ENCODE measurements around the gene PRPH2.
A peak's percentile ranks its signal among the peaks of the same experiment; 100 is the strongest.
"Not testable (repeated sequence)": the region's sequence is repeated elsewhere in the genome, so short reads cannot be mapped to it uniquely, and the experiment has no call there.

The PRPH2 gene

DNA sequence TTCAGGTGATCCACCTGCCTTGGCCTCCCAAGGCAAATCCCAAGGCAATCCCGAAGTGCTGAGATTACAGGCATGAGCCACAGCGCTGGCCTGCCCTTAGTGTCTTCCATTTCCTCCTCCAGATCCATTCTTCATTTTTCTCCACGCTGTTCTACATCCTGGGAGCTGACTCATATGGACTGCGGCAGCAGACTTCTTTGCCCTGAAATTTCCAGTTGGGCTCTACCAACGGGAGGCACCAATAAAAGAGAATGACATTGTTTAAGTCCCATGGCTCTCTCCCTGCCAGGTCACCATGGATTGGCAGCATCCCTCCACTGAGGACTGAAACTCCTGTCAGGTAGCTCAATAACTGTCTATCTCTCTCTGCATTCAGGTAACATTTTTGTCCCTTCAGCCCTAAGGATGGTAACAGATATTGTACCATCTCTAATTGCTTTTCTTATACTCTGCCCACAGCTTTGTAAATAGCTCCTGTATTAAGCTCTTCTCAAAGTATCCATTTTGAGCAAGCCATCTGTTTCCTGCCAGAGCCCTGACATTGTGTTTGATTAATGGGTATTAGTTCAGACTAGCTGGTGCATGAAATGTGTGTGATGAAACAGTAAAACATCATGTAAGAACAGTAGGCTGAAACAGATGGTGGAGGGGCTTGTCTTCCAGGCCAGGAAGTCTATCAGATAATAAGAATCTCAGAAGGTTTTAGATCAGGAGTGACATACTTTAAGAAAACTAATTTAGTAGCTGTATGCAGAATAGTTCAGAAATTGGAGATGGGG lies 19.9 kb upstream of the PRPH2 start:
- DNase-seq (ENCODE audit: low spot score) = no peak

DNA sequence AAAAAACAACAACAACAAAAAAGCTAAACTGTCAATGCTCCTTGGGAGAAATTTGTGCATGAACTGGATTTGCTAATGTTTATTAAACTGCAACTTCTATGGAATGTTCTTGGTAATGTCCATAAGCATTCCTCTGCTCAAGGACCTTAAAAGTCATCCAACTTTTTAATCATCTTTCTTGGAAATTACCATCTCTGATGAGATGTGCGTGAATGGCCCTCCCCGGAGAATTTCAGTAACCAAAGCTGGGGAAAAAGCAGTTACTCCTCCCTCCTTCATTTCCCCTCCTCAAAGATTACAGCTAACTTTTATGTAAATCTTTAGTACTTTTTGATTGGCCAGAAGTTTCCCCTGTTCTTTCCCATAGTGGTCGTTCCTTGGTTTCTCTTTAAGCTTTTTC lies 18.3 kb upstream of the PRPH2 start:
- no peak for DNase-seq (ENCODE audit: low spot score)

- no peak for DNase-seq (ENCODE audit: low spot score)
These were observed 13.6 kb upstream of the PRPH2 start for GRCh38 chr6:42735976-42736375.

GRCh38 chr6:42733867-42734481 lies 11.6 kb upstream of the PRPH2 start:
- DNase-seq (ENCODE audit: low spot score) = not testable (repeated sequence)

- DNase-seq (ENCODE audit: low spot score) = peak; percentile 36
These were observed 7.3 kb upstream of the PRPH2 start for GRCh38 chr6:42729731-42730130.

- DNase-seq (ENCODE audit: low spot score) = peak; percentile 31
These were observed 5.2 kb upstream of the PRPH2 start for GRCh38 chr6:42727627-42728026.

GRCh38 chr6:42727087-42727611 lies 4.8 kb upstream of the PRPH2 start:
- peak; percentile 47 for DNase-seq (ENCODE audit: low spot score)

- peak; percentile 87 for DNase-seq (ENCODE audit: low spot score)
These were observed 4.2 kb upstream of the PRPH2 start for GRCh38 chr6:42726485-42727086.

GRCh38 chr6:42726026-42726425 lies 3.6 kb upstream of the PRPH2 start:
- no peak for DNase-seq (ENCODE audit: low spot score)

DNA sequence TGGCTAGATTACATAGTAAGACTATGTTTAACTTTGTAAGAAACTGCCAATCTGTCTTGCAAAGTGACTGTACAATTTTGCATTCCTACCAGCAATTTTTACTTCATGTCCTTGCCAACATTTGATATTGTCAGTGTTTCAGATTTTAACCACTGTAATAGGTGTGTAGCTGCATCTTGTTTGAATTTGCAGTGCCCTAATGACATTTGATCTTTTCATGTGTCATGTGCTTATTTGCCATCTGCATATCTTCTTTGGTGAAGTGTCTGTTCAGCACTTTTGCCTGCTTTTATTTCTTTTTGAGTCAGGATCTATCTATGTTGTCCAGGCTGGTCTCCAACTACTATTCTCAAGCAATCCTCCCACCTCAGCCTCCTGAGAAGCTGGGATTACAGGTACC lies 2.4 kb upstream of the PRPH2 start:
- no peak for DNase-seq (ENCODE audit: low spot score)

DNA sequence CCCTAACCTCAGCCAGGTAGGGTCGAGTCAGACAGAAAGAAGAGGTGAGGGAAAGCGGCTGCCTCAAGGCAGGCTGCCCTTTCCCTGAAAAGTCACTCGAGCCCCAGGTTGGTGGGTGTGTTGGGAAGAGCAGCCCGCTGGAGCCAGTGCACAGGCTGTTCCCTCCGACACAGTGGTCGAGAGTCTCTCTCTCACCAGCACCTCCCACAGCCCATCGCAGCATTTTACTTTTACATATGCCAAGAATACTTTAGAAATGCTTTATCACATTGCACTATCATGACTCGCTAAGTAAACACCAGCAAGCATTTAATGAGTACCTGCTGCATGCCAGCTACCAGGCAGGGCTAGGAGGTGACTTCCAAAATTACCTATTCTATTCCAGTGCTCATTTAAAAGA lies 1.7 kb downstream of the PRPH2 start:
- peak; percentile 16 for DNase-seq (ENCODE audit: low spot score)

GRCh38 chr6:42715871-42716270 lies 6.5 kb downstream of the PRPH2 start:
- no peak for DNase-seq (ENCODE audit: low spot score)

GRCh38 chr6:42714098-42714761 lies 8.2 kb downstream of the PRPH2 start:
- no peak for DNase-seq (ENCODE audit: low spot score)

- DNase-seq (ENCODE audit: low spot score) = no peak
These were observed 10.5 kb downstream of the PRPH2 start for GRCh38 chr6:42711930-42712329.

DNA sequence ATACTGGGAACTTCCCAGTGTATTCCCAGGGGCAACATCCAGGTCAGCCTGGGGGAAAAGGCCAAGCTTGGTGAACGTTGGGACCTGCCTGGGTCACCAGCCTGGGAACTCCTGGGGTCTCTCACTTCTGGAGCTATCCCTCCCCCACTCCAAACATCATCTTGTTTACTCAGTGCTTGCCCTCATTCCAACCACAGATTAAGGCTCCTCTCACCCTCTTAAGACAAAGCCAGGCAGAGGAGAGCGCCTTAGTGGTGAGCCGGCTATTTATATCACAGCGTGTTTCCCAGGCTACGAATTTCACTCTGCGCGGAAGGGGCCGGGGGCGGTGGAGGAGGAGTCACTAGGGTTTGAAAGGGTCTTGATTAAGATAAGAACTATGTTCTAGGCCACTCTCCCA lies 12.1 kb downstream of the PRPH2 start:
- DNase-seq (ENCODE audit: low spot score) = no peak

DNA sequence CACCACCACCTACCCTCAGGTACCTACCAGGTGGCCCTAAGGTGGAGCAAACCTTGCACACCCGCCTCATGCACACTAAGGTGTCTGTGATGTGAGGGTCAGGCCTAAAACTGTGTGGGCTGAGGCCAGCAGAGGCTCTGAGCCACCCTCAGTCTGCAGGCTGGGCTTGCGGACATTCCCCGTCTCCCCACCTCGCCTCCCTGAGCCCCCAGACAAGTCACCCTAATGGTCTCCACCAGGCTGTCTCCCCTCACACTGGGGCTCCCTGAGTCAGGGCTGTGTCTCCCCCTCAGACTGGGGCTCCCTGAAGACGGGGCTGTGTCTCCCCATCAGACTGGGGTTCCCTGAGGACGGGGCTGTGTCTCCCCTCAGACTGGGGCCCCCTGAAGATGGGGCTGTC lies 12.5 kb downstream of the PRPH2 start:
- no peak for DNase-seq (ENCODE audit: low spot score)

- no peak for DNase-seq (ENCODE audit: low spot score)
These were observed 14.3 kb downstream of the PRPH2 start for GRCh38 chr6:42708096-42708495.

GRCh38 chr6:42707595-42707994 lies 14.8 kb downstream of the PRPH2 start:
- no peak for DNase-seq (ENCODE audit: low spot score)

GRCh38 chr6:42704937-42705374 lies 17.4 kb downstream of the PRPH2 start:
- no peak for DNase-seq (ENCODE audit: low spot score)

DNA sequence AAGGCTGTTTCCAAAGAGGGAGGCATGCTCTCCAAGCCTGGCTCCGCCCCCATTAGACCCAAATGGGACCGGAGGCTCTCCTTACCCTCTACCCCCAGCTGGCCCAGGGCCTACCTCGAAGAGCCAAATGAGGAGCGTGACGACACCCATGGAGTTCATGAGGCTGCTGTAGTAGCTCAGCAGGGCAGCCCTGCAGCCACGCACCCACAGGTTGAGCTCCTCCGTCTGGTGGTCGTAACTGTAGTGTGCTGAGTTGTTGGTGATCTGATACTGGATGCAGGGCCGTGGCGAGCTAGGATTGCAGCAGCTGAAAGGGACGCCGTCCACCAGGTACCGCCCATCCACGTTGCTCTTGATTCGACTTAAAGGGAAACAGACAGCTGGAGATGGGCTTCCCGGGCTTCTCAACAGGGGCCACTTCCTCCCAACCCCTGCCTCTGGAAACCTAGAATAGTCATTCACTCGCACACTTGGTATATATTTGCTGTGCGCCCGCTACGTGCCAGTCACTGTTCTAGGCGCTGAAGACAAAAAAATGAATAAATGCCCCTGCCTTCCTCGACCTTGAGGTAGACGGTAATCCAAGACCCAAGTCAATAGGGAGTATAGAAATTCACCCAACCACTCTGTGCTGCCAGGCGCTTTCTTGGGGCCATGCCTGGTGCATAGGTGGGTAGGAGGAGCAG lies 18.0 kb downstream of the PRPH2 start:
- DNase-seq (ENCODE audit: low spot score) = no peak

GRCh38 chr6:42702786-42703185 lies 19.6 kb downstream of the PRPH2 start:
- not testable (repeated sequence) for DNase-seq (ENCODE audit: low spot score)

DNA sequence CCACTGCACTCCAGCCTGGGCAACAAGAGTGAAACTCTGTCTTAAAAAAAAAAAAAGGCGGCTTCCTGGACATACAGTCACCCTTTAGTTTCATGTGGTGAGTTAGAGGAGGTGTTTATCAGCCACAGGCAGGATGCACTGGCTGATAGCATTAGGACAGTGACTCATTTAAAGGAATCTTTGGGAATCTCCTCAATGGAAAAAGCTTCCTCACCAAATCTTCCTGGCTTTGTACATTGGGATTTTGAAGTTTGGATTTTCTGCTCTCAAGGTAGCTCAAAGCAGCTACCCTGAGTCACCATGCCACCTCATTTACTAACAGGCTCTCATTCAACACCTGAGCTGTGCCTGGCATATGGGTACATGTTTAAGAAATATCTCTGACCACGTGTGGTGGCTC lies 20.2 kb downstream of the PRPH2 start:
- peak; percentile 40 for DNase-seq (ENCODE audit: low spot score)

All from AG08396 (cell line).